Measurements from ENCODE around the gene UBIAD1. TPM values are rescaled to one million over a fixed set of nuclear protein-coding genes. Genes with fewer than 3 reads are reported as not detected.

UBIAD1 gene
- total and polyA plus RNA-seq, 9 of the 15 experiments (the other 6 are each of a cell fraction or from before 2014, with no cell fraction given), result 6.2 to 34.3 (median 22.3) TPM

- peak; percentile 41 to 70; a peak in 3 of 4 replicates for TF ChIP-seq MNT (conservative IDR thresholded peaks at IDR 0.05)
- TF ChIP-seq CHD1 (IDR thresholded peaks at IDR 0.05; ENCODE audit: low read length), result peak; percentile 55
- no peak; a peak in 1 of 4 replicates for TF ChIP-seq SIX5 (IDR thresholded peaks at IDR 0.05; ENCODE audit: borderline replicate concordance in 1 of 2, insufficient read depth in 1 of 2, low read depth in 1 of 2, low read length in 2 of 2)
- TF ChIP-seq ZNF507 (tag; conservative IDR thresholded peaks at IDR 0.05), result no peak
- no peak for TF ChIP-seq ARID3B (CRISPR knock-in tag; IDR thresholded peaks at IDR 0.05; ENCODE audit: borderline replicate concordance)
- peak; percentile 64; the same call in 1 of the 2 replicates for TF ChIP-seq ZNF609 (CRISPR knock-in tag; IDR thresholded peaks at IDR 0.05; ENCODE audit: borderline replicate concordance)
- TF ChIP-seq ZNF445 (CRISPR knock-in tag; IDR thresholded peaks at IDR 0.05; ENCODE audit: low read depth), result no peak
These were observed 717 bp downstream of the UBIAD1 start (continued) for GRCh38 chr1:11273595-11274234.
